Endothelial cell of umbilical vein (primary cell): Measurements from ENCODE around the gene CCR5. TPM values are rescaled to one million over a fixed set of nuclear protein-coding genes. Genes with fewer than 3 reads are reported as not detected.

Experiments used
- BruUV-seq: library from RNA; stranded (reverse); fragments of 400-500 nt; replicated peaks from 2 replicates; lab custom pipeline; 2021; lab: Mats Ljungman, UMichigan
- CTCF ChIA-PET: fragments of 300-600, 350-600 bp; sonication (Branson Sonifier 250); formaldehyde crosslinking; loops from one replicate; lab custom pipeline; 2021; ENCODE audit warnings: antibody characterized with exemption, inconsistent platforms; lab: Charles Lee
- POLR2A ChIA-PET: fragments of 300-600, 350-600 bp; sonication (Branson Sonifier 250); formaldehyde crosslinking; loops from one replicate; lab custom pipeline; 2021; ENCODE audit warnings: antibody characterized with exemption, inconsistent platforms; lab: Charles Lee
- DNase-seq: peaks from one replicate; pipeline ENCODE4 v3.0.0-alpha.2; 2011; ENCODE audit warnings: low read depth, low spot score
- FAIRE-seq: peaks from 2 replicates; lab custom pipeline; 2011; peaks lifted over from hg19 to GRCh38; lab: Jason Lieb, UNC
- H2AFZ ChIP-seq: 2 replicates; pipeline ENCODE4 v1.6.0; 2012; ENCODE audit warnings: low read depth, low read length, control low read depth, inconsistent platforms
- H3K27ac ChIP-seq: 2 replicates; pipeline ENCODE4 v1.5.1; 2011; ENCODE audit warnings: low read depth, mild to moderate bottlenecking, control low read depth, low read length, moderate library complexity; ENCODE audit not compliant: insufficient read depth
- H3K27me3 ChIP-seq, 2 experiments: 2 replicates each; pipeline versions ENCODE4 v1.6.0 to v1.6.1; 2011; ENCODE audit warnings: low read length in 2 of 2, mixed read lengths in 1 of 2; ENCODE audit not compliant: control insufficient read depth in 2 of 2, insufficient read depth in 2 of 2
- H3K36me3 ChIP-seq, 2 experiments: 2 replicates in 1 of 2; 3 replicates in 1 of 2; pipeline ENCODE4 v1.5.1; 2011; ENCODE audit warnings: low read length in 2 of 2, mild to moderate bottlenecking in 1 of 2, moderate library complexity in 1 of 2; ENCODE audit not compliant: control insufficient read depth in 2 of 2, insufficient read depth in 2 of 2; ENCODE audit errors: extremely low read depth in 1 of 2
- H3K4me1 ChIP-seq: 3 replicates; pipeline ENCODE4 v1.5.1; 2011; ENCODE audit warnings: mild to moderate bottlenecking, low read length; ENCODE audit not compliant: control insufficient read depth, insufficient read depth; ENCODE audit errors: extremely low read depth
- H3K4me2 ChIP-seq: 2 replicates; pipeline ENCODE4 v1.6.1; 2011; ENCODE audit warnings: low read length, control low read depth, mixed read lengths; ENCODE audit not compliant: insufficient read depth
- H3K4me3 ChIP-seq, 3 experiments: fragments of 200-600 bp in 1 of 3; sonication (generic), shearing (Covaris generic) in 1 of 3; replicated peaks in 1 of 3; 2 replicates each; pipeline ENCODE4 v1.5.1; 2011 to 2016; ENCODE audit warnings: control low read depth in 3 of 3, low read length in 3 of 3, mild to moderate bottlenecking in 2 of 3, inconsistent platforms in 1 of 3, low read depth in 1 of 3, moderate library complexity in 1 of 3; ENCODE audit not compliant: insufficient read depth in 1 of 3
- H3K79me2 ChIP-seq: 2 replicates; pipeline ENCODE4 v1.6.0; 2012; ENCODE audit warnings: low read length, inconsistent platforms; ENCODE audit not compliant: control insufficient read depth, insufficient read depth
- H3K9ac ChIP-seq: replicated peaks from 2 replicates; pipeline ENCODE3; 2011; ENCODE audit warnings: low read length, control low read depth; ENCODE audit not compliant: insufficient read depth; ENCODE audit errors: extremely low read depth
- H3K9me1 ChIP-seq: replicated peaks from 3 replicates; pipeline ENCODE4 v1.6.0; 2011; ENCODE audit warnings: mild to moderate bottlenecking, low read length; ENCODE audit not compliant: control insufficient read depth, insufficient read depth; ENCODE audit errors: extremely low read depth
- H3K9me3 ChIP-seq: replicated peaks from 2 replicates; pipeline ENCODE4 v1.5.1; 2012; ENCODE audit warnings: low read length, inconsistent platforms; ENCODE audit not compliant: control insufficient read depth, insufficient read depth
- H4K20me1 ChIP-seq: replicated peaks from 2 replicates; pipeline ENCODE3; 2011; ENCODE audit warnings: mild to moderate bottlenecking, low read length; ENCODE audit not compliant: control insufficient read depth, insufficient read depth; ENCODE audit errors: extremely low read depth
- EZH2 ChIP-seq: IDR thresholded peaks from 2 replicates; pipeline ENCODE4 v1.6.1; 2012; ENCODE audit warnings: borderline replicate concordance, low read depth, mild to moderate bottlenecking, moderate library complexity, low read length, inconsistent platforms; ENCODE audit not compliant: severe bottlenecking
- FOS ChIP-seq: IDR thresholded peaks from 2 replicates; pipeline ENCODE4 v1.6.1; 2011; ENCODE audit warnings: mild to moderate bottlenecking, low read length, moderate library complexity, borderline replicate concordance; ENCODE audit not compliant: insufficient read depth
- GATA2 ChIP-seq: IDR thresholded peaks from 2 replicates; pipeline ENCODE4 v1.7.0; 2011; ENCODE audit warnings: low read depth, mild to moderate bottlenecking, moderate library complexity, mixed read lengths, low read length; ENCODE audit not compliant: insufficient read length, insufficient read depth
- JUN ChIP-seq: IDR thresholded peaks from 2 replicates; pipeline ENCODE4 v1.6.1; 2011; ENCODE audit warnings: borderline replicate concordance, low read depth; ENCODE audit not compliant: insufficient read length, insufficient read depth
- MYC ChIP-seq: IDR thresholded peaks from one replicate; pipeline ENCODE4 v1.6.1; 2011; ENCODE audit warnings: mild to moderate bottlenecking, low read depth, low read length
- POLR2A ChIP-seq: IDR thresholded peaks from 2 replicates; pipeline ENCODE4 v1.6.1; 2012; ENCODE audit warnings: low read depth, mild to moderate bottlenecking, control low read depth, low read length
- POLR2AphosphoS5 ChIP-seq: IDR thresholded peaks from 2 replicates; pipeline ENCODE4 v1.6.1; 2012; ENCODE audit warnings: low read depth, mild to moderate bottlenecking, control low read depth, low read length, moderate library complexity; ENCODE audit not compliant: insufficient read depth
- dilution Hi-C: fragments of 300-500 bp; cut with MboI; formaldehyde crosslinking; loops from one replicate; pipeline ENCODE4 v1.15.0; 2019; ENCODE audit warnings: low sequenced_read_pairs; ENCODE audit not compliant: extremely low pct_ligation_motif_present
- intact Hi-C: fragments of 100-400 bp; cut with micrococcal nuclease; formaldehyde crosslinking; loops from one replicate; pipeline ENCODE4 v1.10.0; 2022
- polyA plus RNA-seq, 4 experiments: library from polyadenylated mRNA; depleted of rRNA in 3 of 4; stranded (reverse) in 3 of 4; unstranded in 1 of 4; fragments of >200 nt; gene quantifications; 2 replicates each; pipeline versions ENCODE4 v1.2.1 to v1.2.3, GENCODE V29; 2011 to 2012; ENCODE audit warnings: missing spikeins in 1 of 4
- total RNA-seq: library from RNA; stranded (reverse); gene quantifications from 2 replicates; pipeline ENCODE4 v1.2.3, GENCODE V29; 2021
- TF ChIP-seq, protein P1 (sequence below): IDR thresholded peaks from 2 replicates; pipeline ENCODE4 v1.6.1; 2011; ENCODE audit not compliant: insufficient read depth, insufficient read length
- TF ChIP-seq, protein P2 (sequence below), 2 donors: IDR thresholded peaks; 1 replicate in 1 of 2; 2 replicates in 1 of 2; pipeline ENCODE4 v1.5.1; 2011; ENCODE audit warnings: low read length in 2 of 2, mild to moderate bottlenecking in 2 of 2, moderate library complexity in 2 of 2, control low read depth in 1 of 2, inconsistent platforms in 1 of 2, low read depth in 1 of 2; ENCODE audit not compliant: insufficient read depth in 1 of 2; ENCODE audit errors: extremely low read depth in 1 of 2

Gene CCR5
- total and polyA plus RNA-seq, 2 donors (not counting 3 experiments of a cell fraction or from before 2014, with no cell fraction given), result not detected

DNA sequence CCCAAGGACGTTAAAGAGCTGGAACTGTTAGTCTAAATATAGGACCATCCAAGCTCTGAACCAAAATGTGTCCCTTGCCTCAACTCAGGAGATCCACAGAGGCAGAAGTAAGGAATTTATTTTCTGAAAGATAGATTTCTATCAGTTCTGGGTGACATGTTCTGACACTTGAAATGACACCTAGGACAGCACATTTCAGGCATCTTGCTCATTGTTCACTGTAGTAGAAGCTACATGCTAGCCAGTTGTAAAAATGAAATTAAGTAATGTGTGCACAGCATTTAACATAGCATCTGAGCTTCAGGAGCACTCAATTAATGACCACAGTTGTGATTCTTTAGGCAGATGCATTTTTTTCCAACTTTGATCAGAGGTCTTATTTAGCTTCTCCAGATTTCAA is 16.3 kb upstream of the CCR5 start:
- no peak for TF ChIP-seq GATA2
- TF ChIP-seq, protein P1, sequence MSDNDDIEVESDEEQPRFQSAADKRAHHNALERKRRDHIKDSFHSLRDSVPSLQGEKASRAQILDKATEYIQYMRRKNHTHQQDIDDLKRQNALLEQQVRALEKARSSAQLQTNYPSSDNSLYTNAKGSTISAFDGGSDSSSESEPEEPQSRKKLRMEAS, result no peak
- H3K79me2 ChIP-seq, result no peaks in the 10 kb centered on the region
- intact Hi-C loops, result no loop called here
- no peak overlapping the region for H3K27ac ChIP-seq
- no peaks in the 10 kb centered on the region for H3K9me1 ChIP-seq
- no peaks in the 10 kb centered on the region for H4K20me1 ChIP-seq
- ChIA-PET CTCF (interaction anchor here (0.9 kb wide), 1 partner anchor 73 kb away, joined by 4 read pairs; no protein-coding TSS in a partner anchor), POLR2A (no interaction called here)
- FAIRE-seq (no peak), DNase-seq (no peak)
- peaks cover 7 to 8% of the 10 kb centered on the region in 2 experiments for H3K27me3 ChIP-seq
- no peak overlapping the region for H3K4me2 ChIP-seq
- no peaks in the 10 kb centered on the region for H3K36me3 ChIP-seq
- H3K9me3 ChIP-seq, result no peaks in the 10 kb centered on the region
- no peak overlapping the region for H3K4me3 ChIP-seq
- H3K4me1 ChIP-seq, result no peaks in the 10 kb centered on the region
- dilution Hi-C loops, result no loop called here
- H2AFZ ChIP-seq, result no peak overlapping the region
- no TSS peak for BruUV-seq
- no peak overlapping the region for H3K9ac ChIP-seq

DNA sequence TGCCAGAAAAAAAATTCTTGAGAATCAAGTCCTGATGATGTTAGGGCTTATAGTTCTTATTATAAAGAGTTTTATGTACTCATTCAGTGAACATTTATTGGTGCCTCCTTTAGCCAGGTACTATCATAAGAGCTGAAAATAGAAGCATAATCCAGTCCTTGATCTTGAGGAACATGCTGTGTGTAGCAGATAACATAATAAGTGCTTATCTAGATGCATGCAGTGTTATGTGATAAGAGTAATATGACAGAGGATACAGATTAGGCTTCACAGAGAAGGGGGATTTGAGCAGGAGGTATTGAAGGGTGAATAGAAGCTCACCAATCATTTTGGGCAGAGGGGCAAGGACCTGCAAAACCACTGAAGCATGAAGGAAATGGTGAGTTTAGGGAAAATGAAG is 15.8 kb upstream of the CCR5 start:
- Histone ChIP-seq H3K36me3 (no peaks in the 10 kb centered on the region), H3K9me1 (no peaks in the 10 kb centered on the region), H3K27me3 (peaks cover 9 to 10% of the 10 kb centered on the region in 2 experiments), H3K9ac (no peak overlapping the region), H3K27ac (no peak overlapping the region), H3K79me2 (no peaks in the 10 kb centered on the region), H3K4me3 (no peak overlapping the region), H3K4me1 (no peaks in the 10 kb centered on the region), H4K20me1 (no peaks in the 10 kb centered on the region), H3K4me2 (no peak overlapping the region), H3K9me3 (no peaks in the 10 kb centered on the region), H2AFZ (no peak overlapping the region)
- intact Hi-C loops, result no loop called here
- BruUV-seq, result no TSS peak
- TF ChIP-seq GATA2 (no peak), JUN (no peak), POLR2AphosphoS5 (no peak), POLR2A (no peak), EZH2 (no peak), MYC (no peak), FOS (no peak)
- TF ChIP-seq, protein P1, result no peak
- TF ChIP-seq, protein P2, sequence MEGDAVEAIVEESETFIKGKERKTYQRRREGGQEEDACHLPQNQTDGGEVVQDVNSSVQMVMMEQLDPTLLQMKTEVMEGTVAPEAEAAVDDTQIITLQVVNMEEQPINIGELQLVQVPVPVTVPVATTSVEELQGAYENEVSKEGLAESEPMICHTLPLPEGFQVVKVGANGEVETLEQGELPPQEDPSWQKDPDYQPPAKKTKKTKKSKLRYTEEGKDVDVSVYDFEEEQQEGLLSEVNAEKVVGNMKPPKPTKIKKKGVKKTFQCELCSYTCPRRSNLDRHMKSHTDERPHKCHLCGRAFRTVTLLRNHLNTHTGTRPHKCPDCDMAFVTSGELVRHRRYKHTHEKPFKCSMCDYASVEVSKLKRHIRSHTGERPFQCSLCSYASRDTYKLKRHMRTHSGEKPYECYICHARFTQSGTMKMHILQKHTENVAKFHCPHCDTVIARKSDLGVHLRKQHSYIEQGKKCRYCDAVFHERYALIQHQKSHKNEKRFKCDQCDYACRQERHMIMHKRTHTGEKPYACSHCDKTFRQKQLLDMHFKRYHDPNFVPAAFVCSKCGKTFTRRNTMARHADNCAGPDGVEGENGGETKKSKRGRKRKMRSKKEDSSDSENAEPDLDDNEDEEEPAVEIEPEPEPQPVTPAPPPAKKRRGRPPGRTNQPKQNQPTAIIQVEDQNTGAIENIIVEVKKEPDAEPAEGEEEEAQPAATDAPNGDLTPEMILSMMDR (IDR thresholded peaks at IDR 0.05; ENCODE audit: extremely low read depth in 1 of 2, insufficient read depth in 1 of 2, low read depth in 1 of 2, low read length in 2 of 2), result no peak
- no peak for DNase-seq
- no peak for FAIRE-seq
- dilution Hi-C loops, result no loop called here
- ChIA-PET CTCF (interaction anchor here (0.9 kb wide), 1 partner anchor 72 kb away, joined by 4 read pairs; no protein-coding TSS in a partner anchor), POLR2A (no interaction called here)
